HepG2 (cell line): ENCODE data around the gene ODAD4. TPM values are rescaled to one million over a fixed set of nuclear protein-coding genes. Genes with fewer than 3 reads are reported as not detected.

Experiments
- ATAC-seq: fragments of 200-7000 bp; cut with Tn5 transposase; 3 replicates; pipeline ENCODE4 v1.9.1; 2020; ENCODE audit warnings: mild to moderate bottlenecking, moderate library complexity
- BruUV-seq: library from RNA; stranded (reverse); fragments of 400-500 nt; replicated peaks from 2 replicates; lab custom pipeline; 2021; lab: Mats Ljungman, UMichigan
- CTCF ChIA-PET: fragments of 300-600 bp; formaldehyde crosslinking; extraction: SDS; loops from one replicate; lab custom pipeline; 2021; ENCODE audit warnings: low total read pairs, inconsistent platforms, low intra/inter-chr PET ratio; lab: Yijun Ruan, JAX
- POLR2A ChIA-PET: fragments of 350-600 bp; sonication (Branson Sonifier 250); formaldehyde crosslinking; loops from one replicate; lab custom pipeline; 2020; ENCODE audit warnings: antibody characterized with exemption, inconsistent platforms; lab: Yijun Ruan, JAX
- DNase-seq: peaks from one replicate; pipeline ENCODE4 v3.0.0-alpha.2; 2015; ENCODE audit warnings: low spot score
- FAIRE-seq: peaks from 3 replicates; lab custom pipeline; 2011; peaks lifted over from hg19 to GRCh38; lab: Jason Lieb, UNC
- H2AFZ ChIP-seq: one replicate; pipeline ENCODE4 v1.6.1; 2011; ENCODE audit warnings: low read length, inconsistent platforms
- H3K27ac ChIP-seq: fragments of 300-600 bp; 3 replicates; pipeline ENCODE4 v1.8.0; 2011; ENCODE audit warnings: mixed run types, mild to moderate bottlenecking, mixed read lengths, low read length, inconsistent platforms; ENCODE audit not compliant: insufficient read depth; ENCODE audit errors: extremely low read length
- H3K27me3 ChIP-seq, 2 experiments: fragments of 200-600 bp in 1 of 2; 2 replicates in 1 of 2; 3 replicates in 1 of 2; pipeline versions ENCODE4 v1.6.0 to v1.8.0; 2011; ENCODE audit warnings: low read length in 2 of 2, mild to moderate bottlenecking in 2 of 2, moderate library complexity in 2 of 2, inconsistent platforms in 1 of 2; ENCODE audit not compliant: insufficient read depth in 2 of 2, control insufficient read depth in 1 of 2
- H3K36me3 ChIP-seq, 2 experiments: fragments of 200-600 bp in 1 of 2; replicated peaks in 1 of 2; 2 replicates in 1 of 2; 3 replicates in 1 of 2; pipeline versions ENCODE4 v1.5.1 to v1.8.0; 2011; ENCODE audit warnings: low read length in 2 of 2, inconsistent platforms in 1 of 2; ENCODE audit not compliant: insufficient read depth in 2 of 2, control insufficient read depth in 1 of 2
- H3K4me1 ChIP-seq: 2 replicates; pipeline ENCODE4 v1.5.1; 2012; ENCODE audit warnings: low read length, inconsistent platforms; ENCODE audit not compliant: insufficient read depth
- H3K4me2 ChIP-seq: 2 replicates; pipeline ENCODE4 v1.6.0; 2011; ENCODE audit warnings: low read depth, low read length, inconsistent platforms
- H3K4me3 ChIP-seq, 3 experiments: fragments of 200-600 bp in 1 of 3; sonication (generic), shearing (Covaris generic) in 1 of 3; replicated peaks in 1 of 3; 2 replicates each; pipeline ENCODE4 v1.5.1; 2011 to 2016; ENCODE audit warnings: low read length in 3 of 3, inconsistent platforms in 2 of 3, low read depth in 2 of 3, mild to moderate bottlenecking in 2 of 3, control low read depth in 1 of 3, mixed read lengths in 1 of 3; ENCODE audit not compliant: insufficient read depth in 1 of 3
- H3K79me2 ChIP-seq: one replicate; pipeline ENCODE4 v1.6.1; 2011; ENCODE audit warnings: low read length, inconsistent platforms; ENCODE audit not compliant: insufficient read depth
- H3K9ac ChIP-seq: 2 replicates; pipeline ENCODE4 v1.6.0; 2011; ENCODE audit warnings: mild to moderate bottlenecking, low read depth, low read length, inconsistent platforms; ENCODE audit not compliant: insufficient read depth
- H3K9me3 ChIP-seq: 2 replicates; pipeline ENCODE4 v1.5.1; 2012; ENCODE audit warnings: mild to moderate bottlenecking, low read length
- H4K20me1 ChIP-seq: 2 replicates; pipeline ENCODE4 v1.6.0; 2011; ENCODE audit warnings: inconsistent platforms, mild to moderate bottlenecking, low read length, moderate library complexity; ENCODE audit not compliant: insufficient read depth
- AGO2 ChIP-seq: fragments of 200-400 bp; formaldehyde crosslinking; optimal IDR thresholded peaks from 2 replicates; pipeline ENCODE3; 2017; ENCODE audit warnings: mild to moderate bottlenecking, low read depth, low read length, moderate library complexity
- HINFP ChIP-seq: sonication (generic); formaldehyde crosslinking; IDR thresholded peaks from 2 replicates; pipeline ENCODE4 v1.4.0; 2020; ENCODE audit warnings: low read depth, mild to moderate bottlenecking, missing genetic modification reagents
- TOPORS ChIP-seq: sonication (generic); formaldehyde crosslinking; IDR thresholded peaks from 2 replicates; pipeline ENCODE4 v1.8.0; 2023; ENCODE audit warnings: mild to moderate bottlenecking, missing genetic modification reagents
- ZNF367 ChIP-seq: sonication (generic); formaldehyde crosslinking; IDR thresholded peaks from 2 replicates; pipeline ENCODE4 v1.4.0; 2020; ENCODE audit warnings: missing genetic modification reagents, borderline replicate concordance
- ZNF552 ChIP-seq: sonication (generic); formaldehyde crosslinking; IDR thresholded peaks from 2 replicates; pipeline ENCODE4 v1.9.0; 2022; ENCODE audit warnings: missing genetic modification reagents, mild to moderate bottlenecking, borderline replicate concordance
- ZNF557 ChIP-seq: sonication (generic); formaldehyde crosslinking; IDR thresholded peaks from 2 replicates; pipeline ENCODE4 v1.4.0; 2020; ENCODE audit warnings: missing genetic modification reagents
- ZNF609 ChIP-seq: sonication (generic); formaldehyde crosslinking; IDR thresholded peaks from 2 replicates; pipeline ENCODE4 v1.4.0; 2020; ENCODE audit warnings: mild to moderate bottlenecking, missing genetic modification reagents, borderline replicate concordance
- ZNF740 ChIP-seq: sonication (generic); formaldehyde crosslinking; IDR thresholded peaks from 2 replicates; pipeline ENCODE4 v1.4.0; 2020; ENCODE audit warnings: missing genetic modification reagents
- ZNF891 ChIP-seq: sonication (generic); formaldehyde crosslinking; IDR thresholded peaks from 2 replicates; pipeline ENCODE4 v1.5.0; 2020; ENCODE audit warnings: mild to moderate bottlenecking, missing genetic modification reagents
- WGBS: methylation state at CpG from one replicate; pipeline ENCODE4 v1.1.6; 2017; ENCODE audit warnings: low lambda C conversion rate; 5-methylcytosine and 5-hydroxymethylcytosine counted together
- in situ Hi-C: cut with HindIII; loops from 2 replicates; pipeline ENCODE4 v1.10.0; 2017; ENCODE audit warnings: low pct_unique_long_range_greater_than_20kb; ENCODE audit not compliant: extremely low pct_ligation_motif_present
- intact Hi-C: fragments of 100-400 bp; cut with micrococcal nuclease; formaldehyde crosslinking; loops from one replicate; pipeline ENCODE4 v1.10.0; 2022; ENCODE audit not compliant: unreplicated experiment
- polyA plus RNA-seq, 8 experiments: library from polyadenylated mRNA; depleted of rRNA in 3 of 8; stranded (reverse) in 7 of 8; unstranded in 1 of 8; fragments of >200 nt; fragmentation: Illumina TruSeq in 4 of 8; extraction: Trizol in 4 of 8; gene quantifications; 2 replicates each; pipeline versions ENCODE4 v1.2.1 to v1.2.3, GENCODE V29; 2011 to 2016; ENCODE audit warnings: low read depth in 4 of 8, missing spikeins in 1 of 8, mixed read lengths in 1 of 8; ENCODE audit not compliant: insufficient read depth in 1 of 8
- total RNA-seq, 5 experiments: library from RNA; depleted of rRNA; stranded (reverse); fragments of >200 nt; fragmentation: Illumina TruSeq; extraction: Trizol; gene quantifications; 2 replicates each; pipeline ENCODE4 v1.2.3, GENCODE V29; 2016; ENCODE audit warnings: low read depth in 1 of 5

ODAD4 gene
- total and polyA plus RNA-seq, 2 of the 13 experiments (the other 11 are each of a cell fraction or from before 2014, with no cell fraction given): 0.48 to 0.53 TPM

- TF ChIP-seq HINFP (CRISPR knock-in tag) (0 out of 2 replicates have a peak, but pooled peaks have one; percentile 41), ZNF609 (CRISPR knock-in tag) (peak; percentile 11; the same call in 1 of the 2 replicates)
Observed at GRCh38 chr17:41905172-41905571, 25.2 kb upstream of the ODAD4 start (continued).

GRCh38 chr17:41906465-41907184 is 23.8 kb upstream of the ODAD4 start:
- no peak for TF ChIP-seq ZNF891 (CRISPR knock-in tag)
- TF ChIP-seq ZNF557 (CRISPR knock-in tag): no peak
- TF ChIP-seq ZNF740 (CRISPR knock-in tag): no peak
- TF ChIP-seq ZNF367: no peak
- peak; percentile 43; the same call in 1 of the 2 replicates for TF ChIP-seq TOPORS (CRISPR knock-in tag)
- peak; percentile 29 for TF ChIP-seq AGO2
- no peak for TF ChIP-seq ZNF552
- TF ChIP-seq, all 625 proteins: peak for 2
- no TSS peak for BruUV-seq
- no peak for DNase-seq
- H2AFZ ChIP-seq: no peak overlapping the region
- peaks cover 53% of the 10 kb centered on the region for H3K4me1 ChIP-seq
- in situ Hi-C loops (no loop called here), intact Hi-C loops (loop anchor here (5.0 kb wide), 1 partner anchor 39 kb away; the partner anchor contains the start of gene KLHL11)
- H3K79me2 ChIP-seq: peaks cover 5% of the 10 kb centered on the region
- H3K9me3 ChIP-seq: no peaks in the 10 kb centered on the region
- ATAC-seq: no peak
- ChIA-PET CTCF (no interaction called here), POLR2A (interaction anchor here (4.2 kb wide), 1 partner anchor 12 kb away, joined by 57 read pairs; the partner anchor contains the start of gene ACLY)
- peaks cover 42 to 75% of the 10 kb centered on the region in 2 experiments for H3K36me3 ChIP-seq
- 99% methylated on average over 15 of the region's 15 CpGs for WGBS
- no peak overlapping the region for H3K4me3 ChIP-seq
- H4K20me1 ChIP-seq: no peaks in the 10 kb centered on the region
- no peak overlapping the region for H3K27ac ChIP-seq
- no peak overlapping the region for H3K9ac ChIP-seq
- H3K4me2 ChIP-seq: no peak overlapping the region
- H3K27me3 ChIP-seq: no peaks in the 10 kb centered on the region
- no peak for FAIRE-seq
